ENCODE data around the gene NOS1. TPM values are rescaled to one million over a fixed set of nuclear protein-coding genes. Genes with fewer than 3 reads are reported as not detected.

The NOS1 gene
- total RNA-seq, 4 donors from 2014 or later, result 0.79 to 1.6 (median 0.96) TPM; not detected in 1

- intact Hi-C loops (cut with DNase I; ENCODE audit: low total_unique reads) (no loop called here), in situ Hi-C loops (cut with MboI; ENCODE audit: low pct_ligation_motif_present in 1 of 4, low pct_unique_long_range_greater_than_20kb in 1 of 4, low sequenced_read_pairs in 3 of 4) (no loop called here)
- Histone ChIP-seq H3K27me3 (no peaks in the 10 kb centered on the region), H3K9me3 (no peaks in the 10 kb centered on the region), H3K4me3 (no peak overlapping the region), H3K4me1 (no peaks in the 10 kb centered on the region), H3K27ac (no peak overlapping the region), H3K36me3 (no peaks in the 10 kb centered on the region)
- DNase-seq, result no peak
- TF ChIP-seq EP300 (IDR thresholded peaks at IDR 0.05; ENCODE audit: low read depth), result no peak
These were observed 34.3 kb upstream of the NOS1 start for GRCh38 chr12:117395766-117396165.

DNA sequence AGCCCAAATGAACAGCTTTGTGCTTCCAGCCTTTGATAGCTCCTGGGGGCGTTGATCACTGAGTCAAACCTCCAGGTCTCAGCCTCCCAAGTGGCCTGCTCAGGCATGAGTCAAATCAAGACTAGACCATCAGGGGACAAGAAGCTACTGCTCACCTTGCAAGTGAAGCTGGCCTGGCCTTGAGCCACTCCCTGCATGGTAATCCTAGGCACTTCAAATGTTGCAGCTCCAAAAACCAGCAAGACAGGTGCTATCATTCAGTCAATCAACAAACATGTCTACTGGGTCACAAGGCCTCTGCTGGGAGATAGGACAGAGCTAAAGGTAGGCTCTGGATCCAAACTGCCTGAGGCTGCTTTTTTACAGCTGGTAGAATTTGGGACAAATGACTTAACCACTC, 33.1 kb upstream of the NOS1 start:
- no peak for DNase-seq
- intact Hi-C loops (cut with DNase I; ENCODE audit: low total_unique reads), result no loop called here
- WGBS, 2 donors (ENCODE audit: low coverage in 1 of 2), result 64% methylated on average over 1 of the region's 1 CpG; no CpG with 5 or more reads in 1 of the 2 donors

GRCh38 chr12:117393656-117394055, 32.2 kb upstream of the NOS1 start:
- Histone ChIP-seq H3K27ac (no peak overlapping the region), H3K9me3 (no peaks in the 10 kb centered on the region), H3K27me3 (no peaks in the 10 kb centered on the region), H3K36me3 (no peaks in the 10 kb centered on the region), H3K4me1 (no peaks in the 10 kb centered on the region), H3K4me3 (no peak overlapping the region)
- TF ChIP-seq POLR2A (IDR thresholded peaks at IDR 0.05) (no peak), POLR2AphosphoS5 (IDR thresholded peaks at IDR 0.05) (no peak), EP300 (IDR thresholded peaks at IDR 0.05; ENCODE audit: low read depth) (no peak)
- TF ChIP-seq, protein P1, sequence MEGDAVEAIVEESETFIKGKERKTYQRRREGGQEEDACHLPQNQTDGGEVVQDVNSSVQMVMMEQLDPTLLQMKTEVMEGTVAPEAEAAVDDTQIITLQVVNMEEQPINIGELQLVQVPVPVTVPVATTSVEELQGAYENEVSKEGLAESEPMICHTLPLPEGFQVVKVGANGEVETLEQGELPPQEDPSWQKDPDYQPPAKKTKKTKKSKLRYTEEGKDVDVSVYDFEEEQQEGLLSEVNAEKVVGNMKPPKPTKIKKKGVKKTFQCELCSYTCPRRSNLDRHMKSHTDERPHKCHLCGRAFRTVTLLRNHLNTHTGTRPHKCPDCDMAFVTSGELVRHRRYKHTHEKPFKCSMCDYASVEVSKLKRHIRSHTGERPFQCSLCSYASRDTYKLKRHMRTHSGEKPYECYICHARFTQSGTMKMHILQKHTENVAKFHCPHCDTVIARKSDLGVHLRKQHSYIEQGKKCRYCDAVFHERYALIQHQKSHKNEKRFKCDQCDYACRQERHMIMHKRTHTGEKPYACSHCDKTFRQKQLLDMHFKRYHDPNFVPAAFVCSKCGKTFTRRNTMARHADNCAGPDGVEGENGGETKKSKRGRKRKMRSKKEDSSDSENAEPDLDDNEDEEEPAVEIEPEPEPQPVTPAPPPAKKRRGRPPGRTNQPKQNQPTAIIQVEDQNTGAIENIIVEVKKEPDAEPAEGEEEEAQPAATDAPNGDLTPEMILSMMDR (IDR thresholded peaks at IDR 0.05), result no peak
- intact Hi-C loops (cut with DNase I; ENCODE audit: low total_unique reads), result no loop called here
- in situ Hi-C loops (cut with MboI; ENCODE audit: low pct_ligation_motif_present in 1 of 4, low pct_unique_long_range_greater_than_20kb in 1 of 4, low sequenced_read_pairs in 3 of 4), result no loop called here
- WGBS, 2 donors (ENCODE audit: low coverage in 1 of 2), result 75 to 82% methylated on average over 4 to 7 of the region's 7 CpGs
- DNase-seq, result no peak

More for the DNA sequence above, 33.1 kb upstream of the NOS1 start:
- H3K9me3 ChIP-seq, result no peaks in the 10 kb centered on the region
- in situ Hi-C loops (cut with MboI; ENCODE audit: low pct_ligation_motif_present in 1 of 4, low pct_unique_long_range_greater_than_20kb in 1 of 4, low sequenced_read_pairs in 3 of 4), result no loop called here
- TF ChIP-seq POLR2AphosphoS5 (IDR thresholded peaks at IDR 0.05) (no peak), EP300 (IDR thresholded peaks at IDR 0.05; ENCODE audit: low read depth) (no peak), POLR2A (IDR thresholded peaks at IDR 0.05) (no peak)
- TF ChIP-seq, protein P1 (IDR thresholded peaks at IDR 0.05), result no peak
- no peaks in the 10 kb centered on the region for H3K4me1 ChIP-seq
- H3K27ac ChIP-seq, result no peak overlapping the region
- no peak overlapping the region for H3K4me3 ChIP-seq
- no peaks in the 10 kb centered on the region for H3K36me3 ChIP-seq
- H3K27me3 ChIP-seq, result no peaks in the 10 kb centered on the region

- TF ChIP-seq EP300 (IDR thresholded peaks at IDR 0.05; ENCODE audit: low read depth) (no peak), POLR2AphosphoS5 (IDR thresholded peaks at IDR 0.05) (no peak), POLR2A (IDR thresholded peaks at IDR 0.05) (no peak)
- TF ChIP-seq, protein P1 (IDR thresholded peaks at IDR 0.05), result no peak
- Histone ChIP-seq H3K27me3 (no peaks in the 10 kb centered on the region), H3K36me3 (no peaks in the 10 kb centered on the region), H3K27ac (no peak overlapping the region), H3K4me1 (no peaks in the 10 kb centered on the region), H3K4me3 (no peak overlapping the region), H3K9me3 (no peaks in the 10 kb centered on the region)
- DNase-seq, result no peak
- in situ Hi-C loops (cut with MboI; ENCODE audit: low pct_ligation_motif_present in 1 of 4, low pct_unique_long_range_greater_than_20kb in 1 of 4, low sequenced_read_pairs in 3 of 4), result no loop called here
- WGBS, 2 donors (ENCODE audit: low coverage in 1 of 2), result 82 to 89% methylated on average over 3 to 5 of the region's 5 CpGs
- intact Hi-C loops (cut with DNase I; ENCODE audit: low total_unique reads), result no loop called here
These were observed 29.4 kb upstream of the NOS1 start for GRCh38 chr12:117390866-117391265.

DNA sequence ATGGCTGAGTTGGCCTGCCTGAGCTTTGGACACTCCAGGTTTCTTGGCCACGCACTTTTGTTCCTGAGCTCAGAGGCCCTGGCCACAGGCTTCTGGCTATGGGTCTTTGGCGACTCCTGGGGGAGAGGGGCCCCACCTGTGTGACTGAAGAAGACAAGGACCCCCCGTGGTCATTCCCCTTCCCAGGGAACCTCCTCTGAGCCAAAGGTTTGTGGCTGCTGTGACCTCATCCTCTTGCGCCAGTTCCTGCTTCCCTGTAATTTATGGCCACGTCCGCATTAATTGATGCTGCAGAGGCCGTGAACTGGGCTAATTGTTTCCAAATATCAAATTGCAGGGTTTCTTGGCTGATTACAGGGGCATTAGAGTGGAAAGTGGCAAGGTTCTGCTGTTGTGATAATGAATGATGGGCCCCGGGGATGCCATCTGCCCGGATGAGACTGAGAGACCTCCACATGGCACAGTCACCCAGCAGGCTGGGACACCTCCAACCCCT, 27.6 kb upstream of the NOS1 start:
- intact Hi-C loops (cut with DNase I; ENCODE audit: low total_unique reads), result no loop called here
- no peak overlapping the region for H3K4me3 ChIP-seq
- in situ Hi-C loops (cut with MboI; ENCODE audit: low pct_ligation_motif_present in 1 of 4, low pct_unique_long_range_greater_than_20kb in 1 of 4, low sequenced_read_pairs in 3 of 4), result no loop called here
- no peak overlapping the region for H3K27ac ChIP-seq
- H3K4me1 ChIP-seq, result no peaks in the 10 kb centered on the region
- no peak for DNase-seq
- H3K36me3 ChIP-seq, result no peaks in the 10 kb centered on the region
- WGBS, 2 donors (ENCODE audit: low coverage in 1 of 2), result 65% methylated on average over 8 of the region's 9 CpGs; no CpG with 5 or more reads in 1 of the 2 donors
- TF ChIP-seq POLR2A (IDR thresholded peaks at IDR 0.05) (no peak), POLR2AphosphoS5 (IDR thresholded peaks at IDR 0.05) (no peak)
- no peaks in the 10 kb centered on the region for H3K27me3 ChIP-seq
- no peaks in the 10 kb centered on the region for H3K9me3 ChIP-seq

Measured in transverse colon (tissue), 4 donors.